Epithelial cell of proximal tubule (primary cell): ENCODE data around the gene DMRT3. TPM values are rescaled to one million over a fixed set of nuclear protein-coding genes. Genes with fewer than 3 reads are reported as not detected.

Source experiments
- DNase-seq: peaks from one replicate; pipeline ENCODE4 v3.0.0-alpha.2; 2011; ENCODE audit warnings: low read depth
- H3K4me3 ChIP-seq: 2 replicates; pipeline ENCODE4 v1.5.1; 2011; ENCODE audit warnings: low read depth, mild to moderate bottlenecking, low read length
- CTCF ChIP-seq: conservative IDR thresholded peaks from 2 replicates; pipeline ENCODE4 v1.5.1; 2012; ENCODE audit warnings: low read depth, mild to moderate bottlenecking, low read length
- total RNA-seq: library from RNA; depleted of rRNA; stranded (reverse); fragments of >200 nt; gene quantifications from 2 replicates; pipeline ENCODE4 v1.2.3, GENCODE V29; 2015

Gene DMRT3
- total RNA-seq, 1 donor from 2014 or later: 0.29 TPM

- no peak overlapping the region for H3K4me3 ChIP-seq
- no peak for DNase-seq
- TF ChIP-seq CTCF: no peak
Observed at GRCh38 chr9:970151-970996, 6.1 kb upstream of the DMRT3 start.

- no peak for DNase-seq
- peak overlapping the region; percentile 31 for H3K4me3 ChIP-seq
- TF ChIP-seq CTCF: no peak
Observed at GRCh38 chr9:971901-972500, 4.5 kb upstream of the DMRT3 start.

- TF ChIP-seq CTCF: no peak
- no peak for DNase-seq
- peak overlapping the region; percentile 31 for H3K4me3 ChIP-seq
Observed at GRCh38 chr9:972501-973294, 3.8 kb upstream of the DMRT3 start.

- no peak for TF ChIP-seq CTCF
- no peak overlapping the region for H3K4me3 ChIP-seq
- no peak for DNase-seq
Observed at GRCh38 chr9:973295-973834, 3.1 kb upstream of the DMRT3 start.

GRCh38 chr9:974031-974995 lies 2.1 kb upstream of the DMRT3 start:
- no peak for DNase-seq
- TF ChIP-seq CTCF: no peak
- no peak overlapping the region for H3K4me3 ChIP-seq
